ENCODE data around the gene PNCK.

Gene PNCK

DNA sequence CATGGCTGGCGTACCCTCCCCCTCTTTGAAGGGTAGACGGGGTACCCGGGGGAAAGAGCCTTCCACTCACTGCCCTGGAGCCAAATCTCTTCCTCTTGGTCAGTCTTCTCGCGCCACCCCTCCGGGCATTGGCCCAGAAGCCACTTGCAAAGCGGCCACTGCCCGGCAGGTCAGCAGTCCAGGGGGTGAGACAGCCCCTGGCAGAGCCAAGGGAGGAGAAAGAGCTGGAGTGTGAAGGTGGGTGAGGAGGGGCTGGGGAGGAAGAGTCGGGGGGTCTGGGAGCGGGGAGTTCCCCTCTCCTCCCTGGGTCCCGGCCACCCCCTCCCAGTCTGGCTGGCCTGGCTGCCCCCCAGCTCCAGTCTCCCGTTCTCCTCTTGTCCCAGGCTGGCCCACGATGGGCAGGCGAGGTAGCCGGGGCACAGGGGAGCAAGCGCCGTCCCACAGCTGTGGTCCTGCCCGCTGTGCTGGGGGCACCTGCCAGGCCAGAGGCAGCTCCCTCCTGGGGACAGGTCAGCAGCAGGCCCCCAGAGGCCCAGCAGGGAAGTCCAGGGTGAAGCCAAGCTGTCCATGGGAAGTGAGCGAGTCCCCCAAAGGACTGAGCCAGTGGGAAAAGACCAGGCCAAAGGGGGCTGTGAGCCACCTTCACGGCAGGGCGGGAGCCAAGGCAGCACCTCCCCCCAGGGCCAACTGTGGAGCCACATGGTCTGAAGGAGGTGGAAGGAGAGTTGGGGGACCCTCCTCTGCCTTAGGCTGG is 48.2 kb downstream of the PNCK start:
- Mint-ChIP-seq H3K36me3 (no peaks in the 10 kb centered on the region), H3K27ac (no peak overlapping the region), H3K4me1 (no peaks in the 10 kb centered on the region), H3K9me3 (no peaks in the 10 kb centered on the region), H3K4me3 (no peak overlapping the region)
- DNase-seq (ENCODE audit: low spot score in 2 of 2) (no peak), ATAC-seq (no peak)

DNA sequence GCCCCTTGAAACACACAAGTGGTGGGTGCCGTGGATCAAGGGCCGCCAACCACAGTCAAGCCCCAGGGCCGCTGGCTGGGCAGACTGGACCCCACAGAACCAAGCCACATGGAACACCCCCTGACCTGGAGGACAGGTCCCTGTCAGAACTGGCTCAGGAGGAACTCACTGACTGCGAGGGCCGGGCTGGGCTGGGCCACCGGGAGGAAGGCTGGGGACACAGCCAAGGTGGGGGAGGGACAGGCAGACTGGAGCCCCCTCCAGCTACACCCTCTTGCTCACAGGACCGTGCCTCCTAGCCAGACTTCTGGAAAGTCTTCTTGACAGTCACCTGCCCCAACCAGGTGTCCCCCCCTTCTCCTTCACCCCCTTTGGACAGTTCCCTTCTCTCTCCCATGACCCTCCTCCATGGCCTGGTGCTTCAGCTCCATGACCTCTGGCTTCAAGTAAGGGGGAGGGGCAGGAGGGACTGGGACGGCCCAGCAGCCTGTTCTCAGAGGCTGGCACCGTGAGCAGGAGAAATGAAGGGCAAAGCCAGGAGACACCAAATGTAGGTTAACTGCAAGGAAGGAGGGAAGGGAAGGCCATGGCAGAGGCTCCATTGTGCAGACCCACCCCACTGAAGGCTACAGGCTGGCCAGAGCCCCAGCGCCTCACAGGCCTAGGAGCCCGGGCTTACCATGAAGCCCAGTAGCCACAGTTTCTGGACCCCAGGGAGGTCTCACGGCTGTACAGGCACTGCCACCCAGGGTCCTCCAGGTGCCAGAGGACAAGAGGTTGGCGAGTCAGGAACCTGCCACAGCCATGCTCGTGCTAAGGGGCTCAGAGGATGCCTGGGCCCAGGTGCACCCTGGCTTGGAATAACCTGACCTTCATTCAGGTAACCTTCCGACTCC is 49.2 kb downstream of the PNCK start:
- Mint-ChIP-seq H3K4me1 (no peaks in the 10 kb centered on the region), H3K9me3 (no peaks in the 10 kb centered on the region), H3K36me3 (no peaks in the 10 kb centered on the region), H3K27ac (no peak overlapping the region), H3K4me3 (no peak overlapping the region)
- DNase-seq (ENCODE audit: low spot score in 2 of 2), result no peak
- no peak for ATAC-seq

DNA sequence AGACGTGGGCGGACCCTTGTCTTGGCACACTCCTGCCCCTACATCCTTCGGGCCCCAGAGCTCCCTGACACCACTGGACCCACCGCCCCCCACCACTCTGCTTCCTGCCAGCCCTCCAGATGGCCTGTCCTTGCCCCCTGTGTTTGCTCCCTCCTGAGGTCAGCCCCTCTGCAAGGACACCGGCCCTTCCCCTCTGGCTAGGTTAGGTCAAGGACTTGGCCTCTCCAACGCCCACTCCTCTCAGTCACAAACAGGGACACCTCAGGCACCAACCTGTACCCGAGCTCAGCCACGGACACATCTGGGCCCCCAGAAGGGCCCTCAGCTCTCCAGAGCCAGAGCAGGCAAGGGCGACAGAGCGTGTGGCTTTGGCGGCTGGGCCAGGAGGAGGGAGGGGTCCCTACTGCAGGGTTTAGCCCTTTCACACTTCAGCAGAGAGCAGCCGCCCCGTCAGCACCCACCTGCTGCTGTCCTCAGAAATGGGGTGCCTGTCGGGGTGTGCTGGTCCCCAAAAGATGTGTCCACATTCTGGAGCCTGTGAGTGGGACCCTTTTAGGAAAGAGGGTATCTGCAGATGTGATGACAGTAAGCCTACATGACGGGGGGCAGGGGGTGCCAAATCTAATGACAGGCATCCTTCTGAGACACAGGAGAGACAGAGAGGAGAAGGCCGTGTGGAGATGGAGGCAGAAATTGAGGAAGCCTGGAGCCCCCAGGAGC is 50.1 kb downstream of the PNCK start:
- Mint-ChIP-seq H3K27ac (no peak overlapping the region), H3K4me3 (no peak overlapping the region), H3K9me3 (no peaks in the 10 kb centered on the region), H3K36me3 (no peaks in the 10 kb centered on the region), H3K4me1 (no peaks in the 10 kb centered on the region)
- ATAC-seq, result no peak
- no peak for DNase-seq (ENCODE audit: low spot score in 2 of 2)

DNA sequence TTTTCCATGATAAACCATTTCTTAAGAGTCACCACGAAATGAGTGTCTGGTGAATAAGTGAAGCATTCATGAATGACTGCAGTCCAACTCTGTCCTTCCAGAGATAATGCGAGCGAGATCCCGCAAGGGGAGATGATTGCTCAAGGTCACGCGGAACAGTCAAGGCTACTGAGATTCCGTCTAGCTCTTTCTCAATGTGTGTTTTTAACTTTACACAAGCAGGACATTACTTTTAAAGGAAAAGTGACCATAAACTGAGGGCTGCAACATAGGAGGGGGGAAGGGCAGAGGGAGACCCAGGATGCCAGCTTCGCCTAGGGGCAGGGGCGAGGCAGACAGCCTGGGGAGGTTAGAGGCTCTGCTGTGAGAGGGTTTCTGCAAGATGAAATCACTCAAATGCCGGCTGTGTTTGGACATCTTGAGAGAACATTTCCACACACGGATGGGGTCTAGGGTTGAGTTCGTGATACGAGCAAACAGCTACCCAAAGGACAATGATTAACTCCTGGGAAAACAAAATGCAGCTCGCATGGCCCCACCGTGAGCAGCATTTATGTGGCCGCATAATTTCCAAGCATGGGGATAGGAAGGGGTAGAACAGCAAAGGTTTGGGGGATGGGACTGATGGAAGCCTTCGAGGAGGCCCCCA is 50.8 kb downstream of the PNCK start:
- no peak overlapping the region for H3K4me3 Mint-ChIP-seq
- no peak for ATAC-seq
- no peaks in the 10 kb centered on the region for H3K36me3 Mint-ChIP-seq
- DNase-seq (ENCODE audit: low spot score in 2 of 2), result no peak
- H3K4me1 Mint-ChIP-seq, result no peaks in the 10 kb centered on the region
- no peak overlapping the region for H3K27ac Mint-ChIP-seq
- H3K9me3 Mint-ChIP-seq, result no peaks in the 10 kb centered on the region

DNA sequence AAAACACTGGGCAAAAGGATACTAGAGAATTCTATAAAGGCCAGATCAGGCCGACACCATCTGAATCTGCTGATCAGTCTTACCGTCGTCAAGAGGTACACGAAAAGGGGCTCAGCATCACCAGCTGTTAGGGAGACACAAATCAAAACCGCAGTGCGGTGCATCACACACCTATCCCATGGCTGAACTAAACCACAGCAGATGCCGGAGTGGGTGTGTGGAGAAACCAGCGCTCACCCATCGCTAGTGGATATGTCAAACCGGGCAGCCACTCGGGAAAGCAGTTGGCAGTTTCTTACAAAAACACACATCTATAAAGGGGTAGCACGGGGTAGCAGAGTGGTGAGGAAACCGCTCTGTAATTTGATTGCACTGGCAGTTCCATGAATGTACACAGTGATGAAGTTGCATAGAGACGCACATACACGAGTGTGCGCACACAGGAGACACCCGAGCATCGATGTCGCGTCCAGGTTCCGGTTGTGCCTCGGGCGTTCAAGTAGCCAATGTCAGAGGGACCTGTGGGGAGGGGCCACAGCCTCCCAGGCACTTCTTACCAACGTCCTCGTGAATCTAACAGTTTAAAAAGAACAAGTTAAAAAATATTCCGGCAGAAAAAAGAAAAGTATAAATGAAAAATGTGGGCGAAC is 51.5 kb downstream of the PNCK start:
- no peaks in the 10 kb centered on the region for H3K9me3 Mint-ChIP-seq
- no peak for ATAC-seq
- no peak overlapping the region for H3K4me3 Mint-ChIP-seq
- H3K36me3 Mint-ChIP-seq, result no peaks in the 10 kb centered on the region
- no peak for DNase-seq (ENCODE audit: low spot score in 2 of 2)
- H3K27ac Mint-ChIP-seq, result no peak overlapping the region
- H3K4me1 Mint-ChIP-seq, result no peaks in the 10 kb centered on the region

DNA sequence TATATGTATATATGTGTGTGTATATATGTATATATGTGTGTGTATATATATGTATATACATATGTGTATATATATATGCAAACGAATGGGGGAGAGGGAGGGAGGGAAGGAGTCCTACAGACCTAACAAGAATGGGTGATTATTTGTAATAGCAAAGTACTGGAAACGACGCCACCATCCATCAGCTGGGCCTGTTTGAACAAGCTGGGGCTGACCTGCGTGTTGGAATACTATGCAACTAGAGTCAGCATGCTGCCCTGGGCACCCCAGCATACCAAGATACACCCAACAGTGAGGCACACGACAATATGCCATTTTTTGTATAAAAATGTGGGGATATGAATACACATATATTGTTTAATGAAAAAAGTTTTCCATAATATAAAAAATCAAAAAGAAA is 53.0 kb downstream of the PNCK start:
- DNase-seq (ENCODE audit: low spot score in 2 of 2) (no peak), ATAC-seq (no peak)
- H3K27ac Mint-ChIP-seq, result no peak overlapping the region
- no peak overlapping the region for H3K4me3 Mint-ChIP-seq
- H3K36me3 Mint-ChIP-seq, result no peaks in the 10 kb centered on the region
- H3K9me3 Mint-ChIP-seq, result no peaks in the 10 kb centered on the region
- H3K4me1 Mint-ChIP-seq, result no peaks in the 10 kb centered on the region

Measured in stimulated activated effector memory CD8-positive, alpha-beta T cell treated with anti-CD3 and anti-CD28 coated beads, Interleukin-12 subunit alpha, Interleukin-12 subunit beta, amount 100 ng/mL, for 72 hours (primary cell).